ENCODE results near the gene SPATA21.
A peak's percentile ranks its signal among the peaks of the same experiment; 100 is the strongest.
"Not testable (repeated sequence)": the region's sequence is repeated elsewhere in the genome, so short reads cannot be mapped to it uniquely, and the experiment has no call there.

Gene SPATA21

GRCh38 chr1:16459352-16459925 is 22.2 kb upstream of the SPATA21 start:
- no peak for DNase-seq (ENCODE audit: low spot score)
- TF ChIP-seq, protein P1, sequence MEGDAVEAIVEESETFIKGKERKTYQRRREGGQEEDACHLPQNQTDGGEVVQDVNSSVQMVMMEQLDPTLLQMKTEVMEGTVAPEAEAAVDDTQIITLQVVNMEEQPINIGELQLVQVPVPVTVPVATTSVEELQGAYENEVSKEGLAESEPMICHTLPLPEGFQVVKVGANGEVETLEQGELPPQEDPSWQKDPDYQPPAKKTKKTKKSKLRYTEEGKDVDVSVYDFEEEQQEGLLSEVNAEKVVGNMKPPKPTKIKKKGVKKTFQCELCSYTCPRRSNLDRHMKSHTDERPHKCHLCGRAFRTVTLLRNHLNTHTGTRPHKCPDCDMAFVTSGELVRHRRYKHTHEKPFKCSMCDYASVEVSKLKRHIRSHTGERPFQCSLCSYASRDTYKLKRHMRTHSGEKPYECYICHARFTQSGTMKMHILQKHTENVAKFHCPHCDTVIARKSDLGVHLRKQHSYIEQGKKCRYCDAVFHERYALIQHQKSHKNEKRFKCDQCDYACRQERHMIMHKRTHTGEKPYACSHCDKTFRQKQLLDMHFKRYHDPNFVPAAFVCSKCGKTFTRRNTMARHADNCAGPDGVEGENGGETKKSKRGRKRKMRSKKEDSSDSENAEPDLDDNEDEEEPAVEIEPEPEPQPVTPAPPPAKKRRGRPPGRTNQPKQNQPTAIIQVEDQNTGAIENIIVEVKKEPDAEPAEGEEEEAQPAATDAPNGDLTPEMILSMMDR (IDR thresholded peaks at IDR 0.05; ENCODE audit: extremely low read depth, insufficient read depth, missing control alignments): no peak
- in situ Hi-C loops (cut with MboI; ENCODE audit: low pct_unique_long_range_greater_than_20kb, low sequenced_read_pairs, unreplicated experiment): no loop called here

GRCh38 chr1:16458831-16459230 is 21.6 kb upstream of the SPATA21 start:
- TF ChIP-seq, protein P1 (IDR thresholded peaks at IDR 0.05; ENCODE audit: extremely low read depth, insufficient read depth, missing control alignments): no peak
- no peak for DNase-seq (ENCODE audit: low spot score)
- in situ Hi-C loops (cut with MboI; ENCODE audit: low pct_unique_long_range_greater_than_20kb, low sequenced_read_pairs, unreplicated experiment): no loop called here

DNA sequence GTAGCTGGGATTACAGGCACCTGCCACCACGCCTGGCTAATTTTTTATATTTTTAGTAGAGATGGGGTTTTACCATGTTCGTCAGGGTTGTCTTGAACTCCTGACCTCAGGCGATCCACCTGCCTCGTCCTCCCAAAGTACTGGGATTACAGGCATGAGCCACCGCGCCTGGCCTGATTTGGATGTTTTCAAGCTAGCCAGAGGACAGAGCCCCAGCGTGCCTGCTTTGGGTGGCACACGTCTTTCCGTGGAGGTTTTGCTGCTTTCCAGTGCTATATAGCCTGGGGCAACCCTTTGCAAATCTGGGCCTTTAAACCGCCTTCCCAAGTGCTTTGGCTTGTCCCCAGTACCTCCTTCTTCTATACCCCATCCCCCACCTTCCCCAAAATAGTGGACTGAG is 18.9 kb upstream of the SPATA21 start:
- in situ Hi-C loops (cut with MboI; ENCODE audit: low pct_unique_long_range_greater_than_20kb, low sequenced_read_pairs, unreplicated experiment); DNase-seq (ENCODE audit: low spot score): not testable (repeated sequence)

DNA sequence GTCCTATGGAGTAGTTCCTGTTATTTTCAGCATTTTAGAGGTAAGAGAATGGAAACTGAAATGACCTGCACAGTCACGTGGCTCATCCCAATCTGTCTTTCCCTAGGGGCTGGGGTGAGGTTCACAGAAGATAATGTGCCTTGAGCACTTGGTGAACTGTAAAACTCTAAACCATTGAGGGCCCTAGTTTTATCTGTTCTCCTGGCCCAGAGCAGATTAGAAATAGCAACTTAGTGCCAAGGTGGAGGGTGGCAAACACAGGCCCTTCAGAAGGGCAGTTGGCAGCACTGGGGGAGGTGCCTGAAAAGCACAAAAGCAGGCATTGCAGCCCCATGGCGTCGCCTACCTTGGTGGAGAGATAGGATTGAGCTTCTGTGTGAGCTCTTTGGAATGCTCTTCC is 17.7 kb upstream of the SPATA21 start:
- DNase-seq (ENCODE audit: low spot score); in situ Hi-C loops (cut with MboI; ENCODE audit: low pct_unique_long_range_greater_than_20kb, low sequenced_read_pairs, unreplicated experiment): not testable (repeated sequence)

- TF ChIP-seq, protein P1 (IDR thresholded peaks at IDR 0.05; ENCODE audit: extremely low read depth, insufficient read depth, missing control alignments): no peak
- DNase-seq (ENCODE audit: low spot score): peak; percentile 49
- in situ Hi-C loops (cut with MboI; ENCODE audit: low pct_unique_long_range_greater_than_20kb, low sequenced_read_pairs, unreplicated experiment): no loop called here
Observed at GRCh38 chr1:16451841-16452528, 14.8 kb upstream of the SPATA21 start.

GRCh38 chr1:16450863-16451481 is 13.7 kb upstream of the SPATA21 start:
- TF ChIP-seq, protein P1 (IDR thresholded peaks at IDR 0.05; ENCODE audit: extremely low read depth, insufficient read depth, missing control alignments): no peak
- DNase-seq (ENCODE audit: low spot score): no peak
- in situ Hi-C loops (cut with MboI; ENCODE audit: low pct_unique_long_range_greater_than_20kb, low sequenced_read_pairs, unreplicated experiment): no loop called here

- DNase-seq (ENCODE audit: low spot score): no peak
Observed at GRCh38 chr1:16449666-16450065, 12.4 kb upstream of the SPATA21 start.

More at GRCh38 chr1:16449666-16450065, 12.4 kb upstream of the SPATA21 start:
- TF ChIP-seq, protein P1 (IDR thresholded peaks at IDR 0.05; ENCODE audit: extremely low read depth, insufficient read depth, missing control alignments): no peak
- in situ Hi-C loops (cut with MboI; ENCODE audit: low pct_unique_long_range_greater_than_20kb, low sequenced_read_pairs, unreplicated experiment): no loop called here
